GM21576 (cell line): ENCODE data around the gene OSM.
"Not testable (repeated sequence)": the region's sequence is repeated elsewhere in the genome, so short reads cannot be mapped to it uniquely, and the experiment has no call there.

Source experiments
- ATAC-seq: cut with Tn5 transposase; IDR thresholded peaks from one replicate; pipeline ENCODE4 v1.9.1; 2021; ENCODE audit warnings: mild to moderate bottlenecking, moderate library complexity; ENCODE audit not compliant: unreplicated experiment

Gene OSM

DNA sequence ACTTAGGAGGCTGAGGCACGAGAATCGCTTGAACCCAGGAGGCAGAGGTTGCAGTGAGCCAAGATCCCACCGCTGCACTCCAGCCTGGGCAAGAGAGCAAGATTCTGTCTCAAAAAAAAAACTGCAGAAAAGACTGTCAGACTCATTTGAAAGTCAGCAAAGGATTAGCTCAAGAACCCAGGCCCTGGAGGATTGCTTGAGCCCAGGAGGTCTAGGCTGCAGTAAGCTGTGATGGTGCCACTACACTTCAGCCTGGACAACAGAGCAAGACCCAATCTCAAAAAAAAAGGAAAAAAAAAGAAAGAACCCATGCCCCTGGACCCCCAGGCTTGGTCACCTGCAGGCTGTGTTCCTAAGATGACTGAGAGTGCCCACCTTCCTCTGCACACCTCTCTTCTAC is 36.3 kb downstream of the OSM start:
- ATAC-seq = no peak

DNA sequence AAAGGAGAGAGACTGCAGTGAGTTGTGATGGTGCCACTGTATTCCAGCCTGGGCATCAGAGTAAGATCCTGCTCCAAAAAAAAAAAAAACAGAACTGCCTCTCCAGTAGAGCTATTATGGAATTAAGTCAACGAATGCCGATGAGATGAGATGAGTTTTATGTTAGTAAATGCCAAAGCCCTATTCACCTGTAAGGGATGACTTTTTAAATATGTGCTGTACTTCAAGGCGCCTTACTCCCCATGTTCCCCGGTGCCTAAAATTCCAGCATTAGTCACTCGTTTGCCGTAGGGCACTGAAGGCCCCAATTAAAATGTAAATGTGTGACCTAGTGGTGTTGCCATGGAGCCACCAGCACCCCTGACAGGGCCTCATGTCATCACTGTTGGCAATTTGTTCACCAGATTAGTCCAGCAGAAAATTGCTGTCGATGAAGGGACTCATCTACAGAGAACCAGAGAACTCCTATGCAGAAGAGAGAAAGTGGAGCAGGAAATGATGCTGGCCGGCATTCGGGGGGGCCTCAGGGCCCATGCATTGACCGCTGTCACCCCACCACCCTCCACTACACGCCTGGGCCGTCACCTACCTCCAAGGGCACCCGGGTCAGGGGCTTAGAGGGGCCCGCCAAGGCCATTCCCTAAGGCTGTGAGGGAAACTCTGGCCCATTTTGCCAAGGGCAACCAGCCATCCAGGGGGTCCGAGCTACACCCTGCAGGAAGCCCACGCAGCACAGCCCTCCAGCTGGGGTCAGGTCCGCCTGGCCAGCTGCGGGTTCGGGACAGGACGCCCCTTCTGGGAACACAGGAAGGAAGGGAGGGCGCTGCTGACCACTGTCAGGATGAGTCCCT is 37.9 kb downstream of the OSM start:
- ATAC-seq = no peak

DNA sequence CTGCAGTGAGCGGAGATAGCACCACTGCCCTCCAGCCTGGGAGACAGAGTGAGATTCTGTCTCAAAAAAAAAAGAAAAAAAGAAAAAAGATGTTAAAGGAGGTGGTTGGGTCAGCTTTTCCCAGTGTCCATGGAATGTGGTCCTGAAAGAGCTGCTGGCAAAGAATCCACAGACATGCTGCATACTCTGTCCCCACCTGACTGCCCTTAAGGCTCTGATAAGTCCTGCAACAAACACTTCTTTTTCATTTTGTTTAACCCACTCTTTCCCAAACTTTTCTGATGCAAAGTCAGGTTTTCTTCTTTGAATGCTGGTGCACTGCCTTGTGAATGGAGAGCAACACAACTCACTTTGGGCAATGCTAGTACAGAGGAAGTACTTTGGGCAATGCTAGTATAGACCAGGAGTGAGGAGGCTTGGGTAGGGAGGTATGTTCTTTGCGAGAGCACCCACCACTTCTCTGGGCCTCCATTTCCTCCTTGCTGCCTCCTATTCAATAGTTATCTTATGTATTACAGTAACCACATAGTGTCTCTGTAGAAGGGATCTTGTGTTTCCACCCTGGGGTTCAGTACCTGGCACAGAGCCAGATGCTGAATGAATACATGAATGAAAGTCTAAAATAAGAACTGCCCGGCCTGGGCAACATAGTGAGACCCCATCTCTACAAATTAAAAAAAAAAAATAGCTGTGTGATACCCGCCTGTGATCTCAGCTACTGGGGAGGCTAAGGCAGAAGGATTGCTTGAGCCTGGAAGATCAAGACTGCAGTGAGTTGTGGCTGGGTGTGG is 39.0 kb downstream of the OSM start:
- no peak for ATAC-seq

DNA sequence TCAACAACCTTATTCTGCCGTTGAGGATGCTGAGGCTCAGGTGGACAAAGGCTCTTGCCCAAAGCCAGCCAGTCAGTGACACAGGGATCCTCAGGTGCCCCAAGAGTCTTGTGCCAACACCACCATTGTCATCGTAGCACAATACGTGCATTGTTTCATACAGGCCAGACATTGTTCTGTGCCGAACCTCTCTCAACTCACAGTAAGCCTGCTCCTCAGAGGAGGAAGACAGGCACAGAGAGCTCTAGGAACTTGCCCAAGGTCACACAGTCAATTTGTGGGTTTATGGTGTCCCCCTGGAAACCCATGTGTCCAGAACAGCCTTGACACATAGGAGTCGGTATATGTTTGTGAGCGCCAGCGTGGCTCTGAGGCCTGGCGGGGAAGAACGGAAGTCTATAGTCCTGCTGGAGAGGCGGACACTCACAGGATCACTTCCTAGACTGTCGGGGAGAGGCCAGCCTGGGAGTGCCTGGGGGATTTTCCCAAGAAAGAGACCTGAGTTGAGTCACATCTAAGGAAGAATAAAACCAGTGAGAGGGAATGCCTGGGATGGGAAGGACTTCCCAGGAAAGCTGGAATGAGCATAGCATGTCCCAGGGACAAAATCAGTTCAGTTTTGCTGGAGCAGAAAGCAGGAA is 40.3 kb downstream of the OSM start:
- no peak for ATAC-seq

DNA sequence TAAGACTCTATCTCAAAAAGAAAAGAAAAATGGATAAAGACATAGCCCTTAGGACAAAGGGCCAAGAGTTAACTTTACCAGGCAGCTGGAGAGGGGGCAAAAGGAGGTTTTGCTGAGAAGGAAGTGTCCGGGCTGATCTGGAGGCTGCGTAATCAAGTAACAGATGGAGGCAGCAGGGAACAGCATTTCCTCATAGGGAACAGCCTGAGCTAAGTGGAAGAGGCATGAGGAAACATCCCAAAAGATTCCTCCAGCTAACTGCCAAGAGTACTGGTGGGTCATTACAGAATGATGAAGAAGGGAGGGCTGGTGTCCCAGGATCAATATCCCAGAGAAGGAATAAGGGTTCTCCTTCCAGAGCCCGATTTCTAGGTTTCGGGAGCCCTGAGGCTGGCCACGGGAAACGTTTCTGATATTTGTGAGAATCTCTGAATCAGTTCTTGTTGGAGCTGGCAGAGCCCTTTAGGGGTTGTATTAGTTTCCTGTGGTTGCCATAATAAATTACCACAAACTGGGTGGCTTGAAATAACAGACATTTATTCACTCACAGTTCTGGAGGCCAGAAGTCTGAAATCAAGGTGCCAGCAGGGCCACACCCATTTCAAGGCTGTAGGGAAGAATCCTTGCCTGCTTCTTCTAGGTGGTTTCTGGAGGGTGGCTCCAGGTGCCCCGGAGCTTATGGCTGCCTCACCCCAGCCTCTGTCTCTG is 41.3 kb downstream of the OSM start:
- no peak for ATAC-seq

DNA sequence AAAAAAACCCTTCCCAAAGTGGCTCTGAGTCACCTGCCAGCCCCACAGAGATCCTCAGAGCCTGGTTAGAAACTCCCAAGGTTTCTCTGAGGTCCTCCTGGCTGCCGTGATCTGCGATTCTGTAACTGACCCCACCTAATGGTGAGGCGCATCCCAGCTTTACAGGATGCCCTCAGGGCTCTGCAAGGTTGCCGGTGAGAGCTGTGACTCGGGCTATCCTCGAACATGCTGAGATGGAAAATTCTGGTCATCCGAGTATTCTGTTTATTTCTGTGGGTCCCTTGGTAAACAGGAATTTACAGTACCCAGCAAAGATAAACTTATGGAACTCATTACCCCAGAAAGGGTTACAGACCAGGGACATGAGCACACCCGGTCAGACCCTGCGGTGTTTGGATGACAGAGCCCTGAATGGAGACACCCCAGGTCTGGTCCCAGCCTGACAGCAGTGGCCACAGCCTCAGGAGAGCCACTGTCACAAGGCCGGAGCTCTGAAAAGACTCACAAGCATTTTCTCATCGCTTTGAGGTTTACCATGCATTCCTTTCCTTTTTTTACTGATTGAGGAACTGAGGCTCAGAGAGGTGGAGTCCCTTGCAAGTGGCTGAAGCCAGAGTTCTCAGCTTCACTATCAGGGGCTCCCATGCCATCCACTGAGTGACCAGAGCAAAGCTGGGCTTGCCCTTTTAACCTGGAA is 42.3 kb downstream of the OSM start:
- no peak for ATAC-seq

DNA sequence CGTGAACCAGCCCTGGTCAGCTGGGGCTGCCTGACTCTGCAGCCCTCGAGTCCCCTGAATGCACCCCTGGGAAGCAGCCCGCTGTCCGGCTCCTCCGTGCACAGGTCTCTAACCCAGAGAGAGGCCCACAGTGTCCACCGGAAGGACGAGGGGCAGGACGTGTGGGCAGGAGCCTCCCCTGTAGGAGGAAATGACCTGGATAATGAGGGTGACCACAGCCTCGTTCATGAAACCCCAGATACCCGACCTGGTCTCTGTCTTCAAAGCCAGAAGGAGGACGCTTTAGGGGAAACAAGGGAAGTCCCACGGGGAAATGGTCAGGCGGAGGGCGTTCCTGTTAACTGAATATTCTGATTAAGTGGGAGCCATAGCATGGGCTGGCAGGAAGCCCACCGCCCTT is 43.3 kb downstream of the OSM start:
- ATAC-seq = no peak

DNA sequence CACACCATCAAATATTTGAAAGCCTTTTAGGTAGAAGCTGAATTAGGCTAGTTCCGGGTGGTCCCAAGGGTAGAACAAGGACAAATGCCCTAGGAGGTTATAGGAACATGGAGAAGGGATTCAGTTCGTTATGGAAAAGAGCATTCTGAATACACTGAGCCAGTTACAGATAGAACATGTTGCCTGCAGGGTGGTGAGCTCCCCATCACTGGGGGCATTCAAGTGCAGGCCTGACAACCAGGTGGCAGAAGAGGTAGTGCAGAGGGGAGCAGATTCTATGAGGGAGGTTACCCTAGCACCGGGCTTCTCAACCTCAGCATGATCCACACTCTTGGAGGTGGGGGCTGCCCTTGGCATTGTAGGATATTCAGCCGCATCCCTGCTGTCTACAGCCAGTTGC is 44.3 kb downstream of the OSM start:
- no peak for ATAC-seq

DNA sequence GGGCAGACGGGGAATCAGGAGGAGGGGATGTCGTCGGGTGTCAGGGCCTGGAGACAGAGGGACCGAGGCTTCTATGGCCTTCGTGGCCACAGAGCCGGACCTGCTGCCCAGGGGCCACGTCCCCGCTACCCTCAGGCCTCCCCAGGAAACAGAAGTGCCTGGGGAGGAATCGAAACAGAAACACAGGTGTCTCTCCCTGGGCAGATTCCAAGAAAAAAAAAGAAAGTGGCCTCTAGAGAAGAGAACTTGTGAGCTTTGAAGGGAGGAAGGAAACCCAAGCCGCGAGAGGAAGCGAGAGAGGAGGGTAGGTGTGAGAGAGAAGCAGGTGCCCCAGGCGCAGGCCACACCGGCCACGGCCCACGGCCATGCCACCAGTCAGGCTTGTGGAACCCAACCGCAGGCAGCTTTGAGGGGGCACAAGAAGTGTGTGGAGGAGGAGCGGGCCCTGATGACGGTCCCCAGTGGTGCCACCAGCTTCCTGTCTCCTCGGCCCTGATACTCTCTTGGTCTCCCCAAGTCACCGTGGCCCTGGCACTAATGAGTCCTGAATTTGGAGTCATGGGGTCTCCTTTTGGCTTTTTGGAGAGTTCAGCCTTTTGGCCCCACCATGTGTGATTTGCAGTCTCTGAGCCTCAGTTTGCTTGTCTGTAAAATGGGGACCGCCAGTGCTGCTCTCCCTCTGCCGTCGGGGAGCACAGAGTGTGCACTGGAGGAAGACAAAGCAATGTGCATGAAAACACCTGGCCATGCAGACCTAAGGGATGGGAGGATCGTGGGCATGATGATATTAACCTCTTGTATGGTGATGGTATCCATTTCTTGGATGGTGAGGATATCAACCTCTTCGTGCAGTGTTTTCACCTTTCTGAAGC is 45.3 kb downstream of the OSM start:
- ATAC-seq = no peak

DNA sequence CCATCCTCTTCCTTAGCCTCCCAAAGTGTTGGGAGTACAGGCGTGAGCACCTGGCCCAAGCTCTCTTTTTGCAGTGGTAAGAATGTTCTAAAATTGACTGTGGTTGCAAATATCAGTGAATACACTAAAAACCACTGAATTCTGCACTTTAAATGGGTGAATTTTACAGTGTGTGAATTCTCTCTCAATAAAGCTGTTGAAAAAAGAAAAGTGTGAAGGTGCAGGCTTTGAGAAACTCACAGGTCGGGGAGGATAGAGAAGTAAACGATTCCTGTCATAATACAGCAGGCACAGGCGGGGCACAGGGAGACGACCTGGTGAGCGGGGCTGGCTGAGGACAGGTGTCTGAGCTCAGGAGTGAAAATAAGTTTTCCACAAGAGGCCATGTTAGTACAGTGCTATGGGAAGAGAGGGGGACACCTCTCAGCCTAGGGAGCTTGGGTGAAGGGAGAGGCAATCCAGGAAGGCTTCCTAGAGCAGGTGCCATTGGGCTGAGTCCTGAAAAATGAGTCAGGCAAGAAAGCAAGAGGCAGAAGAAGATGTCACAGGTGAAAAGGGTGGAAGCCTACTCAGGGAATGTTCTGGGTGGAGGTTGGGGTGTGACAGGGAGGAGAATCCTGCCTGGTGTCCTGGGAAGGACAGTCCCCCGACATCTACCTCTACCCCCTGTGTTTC is 46.2 kb downstream of the OSM start:
- no peak for ATAC-seq

DNA sequence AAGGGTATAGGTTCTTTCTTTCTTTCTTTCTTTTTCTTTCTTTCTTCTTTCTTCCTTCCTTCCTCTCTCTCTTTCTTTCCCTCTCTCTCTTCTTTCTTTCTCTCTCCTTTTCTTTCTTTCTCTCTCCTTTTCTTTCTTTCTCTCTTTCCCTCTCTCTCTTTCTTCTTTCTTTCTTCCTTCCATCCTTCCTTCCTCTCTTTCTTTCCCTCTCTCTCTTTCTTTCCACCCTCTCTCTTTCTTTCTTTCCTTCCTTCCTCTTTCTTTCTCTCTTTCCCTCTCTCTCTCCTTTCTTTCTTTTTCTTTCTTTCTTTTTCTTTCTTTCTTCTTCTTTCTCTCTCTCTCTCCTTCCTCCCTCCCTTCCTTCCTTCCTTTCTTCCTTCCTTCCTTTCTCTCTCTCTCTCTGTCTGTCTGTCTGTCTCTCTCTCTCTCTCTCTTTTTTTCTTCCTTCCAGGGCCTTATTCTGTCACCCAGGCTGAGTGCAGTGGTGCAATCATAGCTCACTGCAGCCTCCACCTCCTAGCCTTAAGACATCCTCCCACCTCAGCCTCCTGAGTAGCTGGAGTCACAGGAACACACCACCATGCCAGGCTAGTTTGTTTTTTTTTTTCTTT is 46.9 kb downstream of the OSM start:
- ATAC-seq = no peak

DNA sequence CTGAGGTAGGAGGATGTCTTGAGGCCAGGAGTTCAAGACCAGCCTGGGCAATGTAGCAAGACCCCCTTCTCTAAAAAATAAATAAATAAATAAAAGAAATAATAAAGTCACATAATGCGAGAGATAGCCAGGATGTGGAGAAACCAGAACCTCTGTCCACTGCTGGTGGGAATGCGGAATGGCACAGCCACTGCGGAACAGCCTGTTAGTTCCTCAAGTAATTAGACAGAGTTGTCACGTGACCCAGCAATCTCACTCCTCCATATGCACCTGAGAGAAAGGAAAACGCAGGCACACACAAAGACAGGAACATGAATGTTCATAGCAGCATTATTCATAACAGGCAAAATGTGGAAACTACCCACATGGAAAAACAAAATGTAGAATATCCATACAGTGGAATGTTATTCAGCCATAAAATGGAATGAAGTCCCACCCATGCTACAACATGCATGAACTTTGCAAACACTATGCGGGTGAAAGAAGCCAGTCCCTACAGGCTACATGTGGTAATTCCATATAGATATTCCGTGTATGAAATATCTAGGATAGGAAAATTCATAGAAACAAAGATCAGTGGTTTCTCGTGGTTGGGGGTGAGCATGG is 47.5 kb downstream of the OSM start:
- ATAC-seq = no peak

DNA sequence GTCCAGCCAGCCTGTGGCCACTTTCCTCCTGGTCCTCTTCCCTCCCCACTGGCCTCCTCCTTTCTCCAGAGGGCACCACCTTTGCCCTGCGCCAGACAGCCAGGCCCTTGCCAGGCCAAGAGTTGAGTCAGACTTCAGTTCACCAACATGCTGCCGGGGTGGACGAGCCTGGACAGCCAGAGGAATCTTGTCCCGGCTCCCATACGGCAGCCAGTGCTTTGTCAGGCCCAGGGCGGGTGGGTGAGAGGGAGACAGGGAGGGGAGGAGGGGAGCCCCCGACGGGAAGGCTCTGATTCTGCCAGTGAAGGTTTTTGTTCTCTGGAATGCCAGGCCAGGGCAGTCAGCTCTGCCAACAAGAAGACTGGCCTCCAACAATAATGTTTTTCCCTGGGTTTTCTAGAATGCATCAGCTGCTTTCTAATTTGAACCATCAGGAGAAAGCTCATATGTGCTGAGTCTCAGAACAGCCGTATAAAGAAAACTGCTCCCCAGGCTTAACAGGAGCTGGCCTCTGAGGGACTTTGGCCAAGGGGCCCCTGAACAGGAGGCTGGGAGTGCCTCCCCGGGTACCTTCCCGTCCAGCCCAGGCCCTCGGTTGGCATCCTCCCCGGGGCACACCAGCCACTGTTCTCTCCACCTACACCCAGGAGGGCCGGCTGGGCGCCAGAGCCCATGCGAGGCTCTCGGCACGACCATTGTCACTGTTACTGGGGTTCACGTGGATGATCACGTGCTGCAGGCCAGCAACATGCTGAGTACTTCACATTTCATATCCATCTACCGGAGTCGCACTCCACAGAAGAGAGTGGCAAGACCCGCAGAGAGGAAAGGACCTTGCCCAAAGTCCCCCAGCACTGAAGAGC is 48.7 kb downstream of the OSM start:
- no peak for ATAC-seq

DNA sequence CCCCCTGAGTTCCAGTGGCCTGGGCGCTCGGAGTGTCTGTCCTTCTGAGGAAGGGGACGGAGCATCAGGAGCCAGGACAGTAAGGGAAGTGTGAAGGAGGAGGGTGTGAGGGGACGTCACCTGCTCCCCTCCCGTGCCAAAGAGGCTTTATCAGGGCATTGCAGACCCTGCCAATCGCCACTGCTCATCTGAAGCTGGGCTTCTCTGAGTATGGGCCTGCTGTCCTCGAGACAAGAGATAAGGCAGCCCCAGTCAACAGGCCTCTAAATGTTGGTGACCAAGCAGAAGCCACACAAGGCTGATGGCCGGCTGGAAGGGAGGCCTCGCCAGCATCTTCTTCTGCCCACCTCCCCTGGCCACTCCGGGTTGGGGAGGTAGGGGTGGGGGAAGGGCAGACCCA is 49.9 kb downstream of the OSM start:
- ATAC-seq = no peak

DNA sequence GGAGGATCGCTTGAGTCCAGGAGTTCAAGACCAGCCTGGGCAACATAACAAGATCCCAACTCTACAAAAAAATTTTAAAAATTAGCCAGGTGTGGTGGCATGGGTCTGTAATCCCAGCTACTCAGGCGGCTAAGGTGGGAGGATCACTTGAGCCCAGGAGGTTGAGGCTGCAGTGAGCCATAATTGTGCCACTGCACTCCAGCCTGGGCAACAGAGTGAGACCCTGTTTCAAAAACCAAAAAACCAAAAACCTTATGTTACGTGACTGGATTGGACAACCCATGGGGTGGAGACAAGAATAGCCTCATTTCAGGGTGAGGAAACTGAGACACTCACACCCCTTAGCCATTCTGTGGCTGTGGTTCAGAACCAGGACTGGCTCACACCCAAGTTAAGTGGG is 50.4 kb downstream of the OSM start:
- not testable (repeated sequence) for ATAC-seq

DNA sequence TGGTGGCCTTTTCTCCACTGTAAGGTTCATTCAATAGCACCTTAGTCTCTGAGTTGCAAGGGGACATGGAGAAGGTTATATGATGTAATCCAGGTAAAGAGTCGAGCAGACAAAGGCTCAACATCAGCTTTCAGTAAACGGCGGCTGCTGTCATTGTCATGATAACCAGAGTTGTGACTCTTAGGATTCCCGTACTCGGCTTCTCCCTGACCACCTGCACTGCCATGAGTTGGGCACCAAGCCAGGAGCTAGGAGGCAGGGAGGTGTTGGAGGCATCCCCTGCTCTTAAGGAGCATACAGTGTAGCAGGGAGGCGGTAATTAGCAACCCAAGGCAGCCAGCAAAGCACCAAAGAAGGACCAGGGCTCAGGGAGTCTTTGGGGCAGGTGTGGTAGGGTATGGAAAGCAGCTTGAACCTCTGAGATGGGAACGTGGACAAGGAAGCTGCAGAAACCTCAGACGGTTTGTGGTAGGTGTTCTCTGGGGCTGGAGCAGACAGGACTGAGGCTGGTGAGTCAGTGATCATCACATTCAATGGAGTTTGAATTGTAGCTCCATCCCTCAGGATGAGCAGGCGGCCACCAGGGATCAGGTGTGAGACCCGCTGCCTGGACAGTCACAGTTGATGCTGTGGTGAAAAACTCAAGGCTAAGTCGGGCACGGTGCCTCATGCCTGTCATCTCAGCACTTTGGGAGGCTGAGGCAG is 51.8 kb downstream of the OSM start:
- no peak for ATAC-seq

DNA sequence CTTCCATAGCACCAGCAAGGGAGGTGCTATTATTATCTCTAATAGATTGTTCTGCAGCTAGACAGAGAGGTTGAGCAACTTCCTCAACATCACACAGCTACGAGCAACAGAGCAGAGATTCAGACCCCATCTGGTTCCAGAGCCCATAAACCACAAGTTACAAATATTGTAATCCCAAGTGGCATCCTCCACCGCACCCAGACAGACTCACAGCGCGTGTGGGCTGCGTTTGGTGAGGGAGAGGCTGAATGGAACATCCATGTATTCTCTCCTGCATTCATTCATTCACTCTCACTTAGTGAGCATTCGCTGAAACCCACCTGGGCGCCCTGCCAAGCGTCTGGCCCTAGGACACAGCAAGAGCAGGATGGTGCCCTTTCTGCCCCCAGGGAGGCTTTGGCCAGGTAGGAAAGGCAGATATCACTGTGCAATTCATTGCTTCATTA is 53.6 kb downstream of the OSM start:
- no peak for ATAC-seq
